ENCODE data around the gene NAT8L.
"Not testable (repeated sequence)": the region's sequence is repeated elsewhere in the genome, so short reads cannot be mapped to it uniquely, and the experiment has no call there.

NAT8L gene, protein sequence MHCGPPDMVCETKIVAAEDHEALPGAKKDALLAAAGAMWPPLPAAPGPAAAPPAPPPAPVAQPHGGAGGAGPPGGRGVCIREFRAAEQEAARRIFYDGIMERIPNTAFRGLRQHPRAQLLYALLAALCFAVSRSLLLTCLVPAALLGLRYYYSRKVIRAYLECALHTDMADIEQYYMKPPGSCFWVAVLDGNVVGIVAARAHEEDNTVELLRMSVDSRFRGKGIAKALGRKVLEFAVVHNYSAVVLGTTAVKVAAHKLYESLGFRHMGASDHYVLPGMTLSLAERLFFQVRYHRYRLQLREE

DNA sequence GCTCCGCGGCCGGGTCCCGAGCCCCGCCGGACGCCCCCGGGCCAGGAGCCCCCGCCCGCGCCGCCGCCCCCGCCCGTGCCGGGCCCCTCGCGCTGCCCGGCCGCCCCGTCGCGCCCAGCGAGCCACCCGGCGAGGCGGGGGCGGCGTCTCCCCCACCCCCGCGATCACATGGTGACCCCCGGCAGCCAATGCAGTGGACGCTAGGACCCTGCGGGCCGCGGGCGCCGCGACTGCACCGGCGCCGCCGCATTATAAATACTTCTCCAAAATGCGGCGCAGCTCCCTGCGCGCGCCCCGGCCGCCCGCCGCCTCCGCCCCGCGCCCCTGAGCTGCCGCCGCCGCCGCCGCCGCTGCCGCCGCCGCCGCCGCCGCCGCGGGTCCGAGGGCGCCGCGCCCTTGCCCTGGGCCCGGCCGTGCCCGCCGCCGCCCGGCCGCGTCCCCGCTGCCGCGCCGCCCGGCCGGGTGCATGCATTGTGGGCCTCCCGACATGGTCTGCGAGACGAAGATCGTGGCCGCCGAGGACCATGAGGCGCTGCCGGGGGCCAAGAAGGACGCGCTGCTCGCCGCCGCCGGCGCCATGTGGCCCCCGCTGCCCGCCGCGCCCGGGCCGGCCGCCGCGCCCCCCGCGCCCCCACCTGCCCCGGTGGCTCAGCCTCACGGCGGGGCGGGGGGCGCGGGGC, at the start of gene NAT8L:
Gene NAT8L, plus strand, starts transcription at position 282 of the 680 bp plus-strand sequence. Its CDS starts 185 bp downstream, at position 467.
- DNase-seq (ENCODE audit: low read depth), result peak; percentile 9

DNA sequence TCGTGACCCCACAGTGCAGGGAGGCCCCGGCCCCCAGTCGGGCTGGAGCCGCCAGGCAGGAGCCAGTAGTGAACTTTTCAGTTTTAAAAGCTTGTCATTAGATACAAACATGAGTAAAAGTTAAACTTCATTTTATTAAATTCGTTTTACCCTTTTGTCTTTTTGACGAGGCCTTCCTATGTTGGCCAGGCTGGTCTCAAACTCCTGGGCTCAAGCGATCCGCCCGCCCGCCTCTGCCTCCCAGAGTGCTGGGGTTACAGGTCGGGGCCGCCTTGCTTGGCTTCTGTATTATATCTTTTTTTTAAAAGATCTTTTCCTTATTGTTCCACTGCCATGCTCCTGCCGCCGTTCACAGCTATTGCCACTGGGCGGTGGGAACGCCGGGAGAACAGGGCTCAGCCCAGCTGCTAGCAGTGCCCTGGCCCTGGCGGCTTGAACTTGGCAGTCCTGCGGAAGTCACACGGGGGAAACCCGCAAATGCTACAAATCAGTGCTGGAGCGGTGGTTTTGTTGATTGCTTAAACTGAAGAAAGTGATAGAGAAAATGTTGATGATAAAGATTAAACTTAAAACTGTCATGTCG, 49.4 kb upstream of the NAT8L start:
- peak; percentile 57 for DNase-seq (ENCODE audit: low read depth)

DNA sequence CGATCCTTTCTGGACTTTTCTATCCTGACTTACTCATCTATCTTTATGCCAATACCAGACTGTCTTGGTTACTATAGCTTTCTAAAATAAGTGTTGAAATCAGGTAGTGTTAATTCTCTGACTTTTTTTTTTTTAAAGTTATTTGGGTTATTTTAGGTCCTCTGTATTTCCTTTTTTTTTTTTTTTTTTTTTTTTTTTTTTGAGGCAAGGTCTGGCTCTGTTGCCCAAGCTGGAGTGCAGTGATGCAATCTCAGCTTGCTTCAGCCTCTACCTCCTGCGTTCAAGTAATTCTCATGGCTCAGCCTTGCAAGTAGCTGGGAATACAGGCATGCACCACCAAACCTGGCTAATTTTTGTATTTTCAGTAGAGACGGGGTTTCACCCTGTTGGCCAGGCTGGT, 47.5 kb upstream of the NAT8L start:
- DNase-seq (ENCODE audit: low read depth), result no peak

DNA sequence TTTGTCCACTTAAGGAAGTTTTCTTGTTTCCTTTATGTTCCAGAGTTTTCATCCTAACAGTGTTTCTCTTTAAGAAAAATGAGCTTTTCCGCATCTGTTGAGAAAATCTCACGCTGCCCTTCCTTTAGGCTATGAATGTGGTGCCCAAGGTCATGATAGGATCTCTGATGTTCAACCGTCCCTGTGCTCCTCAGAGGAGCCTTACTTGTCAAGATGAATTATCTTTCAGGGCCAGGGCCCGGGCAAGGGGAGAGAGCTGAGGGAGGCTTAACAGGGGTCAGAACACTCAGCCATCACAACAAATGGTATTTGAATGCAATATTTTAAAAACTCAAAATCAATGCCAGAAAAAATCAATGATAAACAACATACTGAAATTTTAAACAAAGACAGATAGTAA, 44.1 kb upstream of the NAT8L start:
- DNase-seq (ENCODE audit: low read depth), result no peak

DNA sequence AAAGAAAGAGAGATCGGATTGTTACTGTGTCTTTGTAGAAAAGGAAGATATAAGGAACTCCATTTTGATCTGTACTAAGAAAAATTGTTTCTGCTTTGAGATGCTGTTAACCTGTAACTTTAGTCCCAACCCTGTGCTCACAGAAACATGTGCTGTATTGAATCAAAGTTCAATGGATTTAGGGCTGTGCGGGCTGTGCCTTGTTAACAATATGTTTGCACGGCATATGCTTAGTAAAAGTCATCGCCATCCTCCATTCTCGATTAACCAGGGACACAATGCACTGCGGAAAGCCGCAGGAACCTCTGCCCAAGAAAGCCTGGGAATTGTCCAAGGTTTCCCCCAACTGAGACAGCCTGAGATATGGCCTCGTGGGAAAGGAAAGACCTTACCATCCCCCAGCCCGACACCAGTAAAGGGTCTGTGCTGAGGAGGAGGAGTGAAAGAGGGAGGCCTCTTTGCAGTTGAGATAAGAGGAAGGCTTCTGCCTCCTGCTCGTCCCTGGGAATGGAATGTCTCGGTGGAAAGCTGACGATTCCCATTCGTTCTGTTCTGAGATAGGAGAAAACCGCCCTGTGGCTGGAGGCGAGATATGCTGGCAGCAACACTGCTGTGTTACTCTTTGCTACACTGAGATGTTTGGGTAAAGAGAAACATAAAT, 37.6 kb upstream of the NAT8L start:
- peak; percentile 29 for DNase-seq (ENCODE audit: low read depth)

DNA sequence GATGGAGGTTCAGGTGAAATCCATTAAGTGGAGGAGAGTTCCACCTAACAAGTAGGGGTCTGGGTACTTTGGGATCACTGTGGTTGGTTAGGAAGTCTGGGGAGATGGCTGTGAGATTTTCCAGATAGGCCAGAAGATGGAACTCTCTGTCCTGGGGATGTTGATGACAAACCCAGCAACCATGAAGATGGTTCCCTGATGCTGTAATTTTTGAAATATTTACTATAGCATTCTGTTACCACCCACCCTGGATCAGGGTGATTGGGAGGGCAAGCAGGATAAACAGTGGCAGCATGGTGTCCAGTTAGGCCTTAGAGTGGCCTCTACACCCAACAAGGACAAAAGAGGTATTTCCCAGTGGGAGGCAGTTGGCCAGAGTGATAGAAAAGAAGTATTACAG, 34.4 kb upstream of the NAT8L start:
- DNase-seq (ENCODE audit: low read depth), result peak; percentile 51

DNA sequence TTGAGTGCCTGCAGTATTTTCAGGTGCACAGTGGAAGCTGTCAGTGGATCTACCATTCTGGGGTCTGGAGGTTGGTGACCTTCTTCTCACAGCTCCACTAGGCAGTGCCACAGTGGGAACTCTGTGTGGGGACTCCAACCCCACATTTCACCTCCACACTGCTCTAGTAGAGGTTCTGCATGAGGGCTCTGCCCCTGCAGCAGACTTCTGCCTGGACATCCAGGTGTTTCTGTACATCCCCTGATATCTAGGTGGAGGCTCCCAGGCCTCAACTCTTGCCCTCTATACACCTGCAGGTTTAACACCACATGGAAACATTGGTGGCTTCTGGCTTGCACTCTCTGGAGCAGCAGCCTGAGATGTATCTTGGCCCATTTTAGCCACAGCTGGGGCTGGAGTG, 33.3 kb upstream of the NAT8L start:
- no peak for DNase-seq (ENCODE audit: low read depth)

DNA sequence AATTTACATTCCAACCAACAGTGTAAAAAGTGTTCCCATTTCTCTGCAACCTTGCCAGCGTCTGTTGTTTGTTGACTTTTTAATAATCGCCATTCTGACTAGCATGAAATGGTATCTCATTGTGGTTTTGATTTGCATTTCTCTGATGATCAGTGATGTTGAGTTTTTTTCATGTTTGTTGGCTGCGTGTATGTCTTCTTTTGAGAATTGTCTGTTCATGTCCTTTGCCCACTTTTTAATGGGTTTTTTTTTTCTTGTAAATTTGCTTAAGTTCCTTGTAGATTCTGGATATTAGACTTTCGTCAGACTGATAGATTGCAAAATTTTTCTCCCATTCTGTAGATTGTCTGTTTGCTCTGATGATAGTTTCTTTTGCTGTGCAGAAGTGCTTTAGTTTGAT, 32.0 kb upstream of the NAT8L start:
- peak; percentile 38 for DNase-seq (ENCODE audit: low read depth)

DNA sequence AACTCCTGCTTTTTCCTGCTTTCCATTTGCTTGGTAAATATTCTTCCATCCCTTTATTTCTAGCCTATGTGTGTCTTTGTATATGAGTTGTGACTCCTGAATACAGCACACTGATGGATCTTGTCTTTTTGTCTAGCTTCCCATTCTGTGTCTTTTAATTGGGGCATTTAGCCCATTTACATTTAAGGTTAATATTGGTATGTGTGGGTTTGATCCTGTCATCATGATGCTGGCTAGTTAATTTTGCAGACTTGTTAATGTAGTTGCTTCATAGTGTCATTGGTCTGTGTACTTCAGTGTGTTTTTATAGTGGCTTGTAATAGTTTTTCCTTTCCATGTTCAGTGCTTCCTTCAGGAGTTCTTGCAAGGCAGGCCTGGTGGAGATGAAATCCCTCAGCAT, 28.0 kb upstream of the NAT8L start:
- not testable (repeated sequence) for DNase-seq (ENCODE audit: low read depth)

DNA sequence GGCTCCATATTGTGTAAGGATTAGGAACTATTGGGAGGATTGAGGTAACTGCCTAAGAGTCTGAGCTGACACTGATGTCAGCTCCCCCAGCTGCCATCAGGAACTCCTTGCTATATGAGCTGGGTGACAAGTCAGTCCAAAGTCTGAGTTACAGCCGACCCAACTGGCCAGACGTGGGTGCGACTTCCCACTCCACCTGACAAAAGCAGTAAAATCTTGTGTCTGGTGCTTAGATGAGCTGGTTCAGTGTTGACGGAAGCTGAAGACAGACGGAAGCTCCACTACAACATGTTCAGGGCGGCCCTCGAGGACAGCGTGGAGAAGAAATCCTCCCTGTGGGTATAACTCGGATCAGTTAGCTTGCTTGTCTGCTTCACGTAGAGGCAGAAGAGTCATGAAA, 22.8 kb upstream of the NAT8L start:
- no peak for DNase-seq (ENCODE audit: low read depth)

DNA sequence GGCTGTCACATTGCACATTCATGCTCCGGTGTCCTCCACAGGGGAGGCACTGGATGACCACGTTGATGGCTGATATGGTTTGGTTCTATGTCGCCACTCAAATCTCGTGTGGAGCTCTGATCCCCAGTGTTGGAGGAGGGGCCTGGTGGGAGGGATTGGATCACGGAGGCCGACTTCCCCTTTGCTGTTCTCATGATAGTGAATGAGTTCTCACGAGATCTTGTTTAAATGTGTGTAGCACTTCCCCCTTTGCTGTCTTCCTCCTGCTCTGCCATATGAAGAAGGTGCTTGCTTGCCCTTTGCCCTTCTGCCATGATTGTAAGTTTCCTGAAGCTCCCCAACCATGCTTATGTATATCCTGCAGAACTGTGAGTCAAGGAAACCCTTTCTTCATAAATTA, 22.3 kb upstream of the NAT8L start:
- DNase-seq (ENCODE audit: low read depth), result no peak

DNA sequence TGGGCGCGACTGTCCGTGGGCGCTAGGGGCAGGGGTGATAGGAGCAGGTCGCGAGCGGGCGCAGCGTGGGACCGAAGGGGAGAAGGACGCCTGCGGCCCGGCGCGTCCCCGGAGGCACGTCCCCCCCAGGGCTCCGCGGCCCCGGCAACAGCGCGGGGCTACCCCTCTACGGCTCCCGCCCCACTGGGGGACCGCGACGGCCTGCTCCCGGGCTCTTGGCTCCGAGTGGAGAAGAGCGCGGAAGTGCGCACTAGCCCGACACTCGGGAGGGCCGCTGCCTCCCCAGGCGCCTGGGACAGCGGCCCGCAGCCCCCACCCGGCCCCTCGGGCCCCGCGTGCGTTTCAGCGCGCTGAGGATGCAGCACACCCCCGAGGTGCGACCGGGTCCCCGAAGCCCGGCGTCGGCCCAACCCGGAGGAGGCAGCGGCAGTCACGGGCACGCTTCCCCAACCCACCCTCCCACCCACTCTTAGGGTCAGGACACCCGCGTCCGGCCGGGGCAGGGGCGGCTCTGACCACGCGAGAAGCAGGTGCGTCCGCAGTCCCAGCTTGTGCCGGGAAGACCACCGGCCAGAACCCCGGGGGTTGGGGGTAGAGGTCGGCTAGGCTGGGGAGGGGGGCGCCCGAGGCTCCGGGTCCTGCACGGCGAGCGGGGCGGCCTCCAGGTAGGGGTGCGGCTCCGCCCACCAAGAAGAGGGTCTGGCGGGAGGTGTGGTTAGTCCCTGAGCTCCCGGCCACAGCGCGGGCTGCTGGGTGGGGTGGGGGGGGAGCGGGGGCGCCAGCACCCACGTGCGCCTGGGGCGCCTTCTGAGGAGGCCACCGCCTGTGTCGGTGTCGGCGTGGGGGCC, 18.5 kb upstream of the NAT8L start:
- no peak for DNase-seq (ENCODE audit: low read depth)

DNA sequence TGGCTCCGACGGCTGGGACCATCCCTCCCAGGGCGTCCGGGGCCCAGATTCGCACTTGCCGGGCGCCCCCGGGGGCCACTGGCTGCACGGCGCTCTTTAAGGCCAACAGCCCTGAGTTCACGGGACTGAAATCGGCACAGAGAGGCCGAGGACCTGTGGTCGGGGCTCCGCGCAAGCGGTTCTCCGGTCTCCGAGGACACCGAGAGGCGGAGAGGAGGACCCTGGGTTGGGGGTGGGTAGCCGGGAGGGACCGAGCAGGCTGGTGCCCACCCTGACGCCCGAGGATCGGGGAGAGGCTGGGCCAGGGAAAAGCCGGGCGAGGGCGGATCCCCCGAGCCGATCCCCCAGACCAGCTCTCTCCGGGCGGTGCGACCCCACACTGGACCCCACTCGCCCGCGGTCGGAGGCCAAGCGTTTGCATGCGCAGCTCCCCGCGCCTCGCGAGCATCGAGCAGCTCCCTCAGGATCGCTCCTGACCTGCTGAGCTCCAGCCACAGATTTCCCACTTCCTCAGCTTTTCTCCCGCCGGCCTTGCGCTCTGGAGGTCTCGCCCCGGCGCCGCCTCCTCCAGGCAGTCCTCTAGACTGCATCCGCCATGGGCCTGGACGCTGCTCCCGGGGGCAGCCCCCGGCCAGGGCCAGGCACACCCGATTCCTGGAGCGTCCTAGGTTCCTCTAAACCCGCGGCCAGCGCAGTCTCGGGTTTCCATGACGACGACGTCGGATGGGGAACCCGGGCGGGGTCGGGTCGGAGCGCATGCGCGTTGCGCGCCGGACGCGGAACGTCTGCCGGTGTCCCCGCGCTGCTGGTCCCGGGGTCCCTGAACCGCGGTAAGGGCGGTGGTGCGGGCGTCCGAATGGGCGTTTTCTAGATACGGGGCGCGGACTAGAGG, 17.6 kb upstream of the NAT8L start:
- peak; percentile 81 for DNase-seq (ENCODE audit: low read depth)

DNA sequence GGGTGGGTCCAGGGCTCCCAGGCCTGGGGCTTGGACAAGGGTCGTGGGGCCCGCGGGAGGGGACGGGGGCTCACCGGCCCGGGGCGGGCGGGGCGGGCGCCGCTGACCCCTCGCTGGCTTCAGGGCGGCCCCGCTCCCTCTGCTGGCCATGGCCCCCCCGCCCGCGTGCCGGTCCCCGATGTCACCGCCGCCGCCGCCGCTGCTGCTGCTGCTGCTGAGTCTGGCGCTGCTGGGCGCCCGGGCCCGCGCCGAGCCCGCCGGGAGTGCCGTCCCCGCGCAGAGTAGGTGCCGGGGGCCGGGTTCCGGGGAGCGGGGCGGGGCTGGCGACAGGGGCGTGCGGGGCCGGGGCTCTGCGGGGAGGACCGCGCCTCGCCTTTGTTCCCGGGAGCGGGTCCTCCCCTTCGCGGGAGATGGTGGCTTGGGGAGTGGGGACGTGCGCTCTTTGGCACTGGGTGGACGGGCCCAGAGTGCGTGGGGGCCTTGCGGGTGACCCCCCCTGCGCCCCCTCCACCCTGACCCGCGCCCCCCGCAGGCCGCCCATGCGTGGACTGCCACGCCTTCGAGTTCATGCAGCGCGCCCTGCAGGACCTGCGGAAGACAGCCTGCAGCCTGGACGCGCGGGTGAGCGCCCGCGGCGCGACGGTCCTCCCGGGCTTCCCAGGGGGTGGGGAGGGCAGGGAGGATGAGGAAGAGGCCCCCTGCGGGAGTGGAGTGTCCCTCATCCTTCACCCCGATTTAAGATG, 16.8 kb upstream of the NAT8L start:
- peak; percentile 39 for DNase-seq (ENCODE audit: low read depth)

DNA sequence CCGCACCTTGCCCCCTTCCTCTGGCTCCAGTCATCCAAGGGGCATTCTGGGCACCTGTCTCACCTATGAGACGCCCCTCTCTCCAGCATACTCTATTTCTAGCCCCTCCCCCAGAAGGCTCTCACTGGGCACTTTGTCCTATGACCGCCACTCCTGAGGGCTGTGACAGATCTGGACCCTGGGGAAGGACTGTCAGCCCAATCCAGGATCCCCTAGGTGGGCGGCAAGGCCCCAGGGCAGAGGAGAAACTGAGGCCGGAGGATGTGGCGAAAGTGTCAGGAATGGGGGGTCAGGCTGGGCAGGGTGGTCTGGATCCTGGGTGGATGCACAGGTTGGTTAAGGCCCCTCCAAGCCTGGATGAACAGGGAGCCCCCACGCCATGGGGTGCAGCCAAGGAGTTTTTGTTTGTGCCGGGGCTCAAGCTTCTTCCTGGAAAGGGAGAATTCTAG, 16.2 kb upstream of the NAT8L start:
- DNase-seq (ENCODE audit: low read depth), result no peak

DNA sequence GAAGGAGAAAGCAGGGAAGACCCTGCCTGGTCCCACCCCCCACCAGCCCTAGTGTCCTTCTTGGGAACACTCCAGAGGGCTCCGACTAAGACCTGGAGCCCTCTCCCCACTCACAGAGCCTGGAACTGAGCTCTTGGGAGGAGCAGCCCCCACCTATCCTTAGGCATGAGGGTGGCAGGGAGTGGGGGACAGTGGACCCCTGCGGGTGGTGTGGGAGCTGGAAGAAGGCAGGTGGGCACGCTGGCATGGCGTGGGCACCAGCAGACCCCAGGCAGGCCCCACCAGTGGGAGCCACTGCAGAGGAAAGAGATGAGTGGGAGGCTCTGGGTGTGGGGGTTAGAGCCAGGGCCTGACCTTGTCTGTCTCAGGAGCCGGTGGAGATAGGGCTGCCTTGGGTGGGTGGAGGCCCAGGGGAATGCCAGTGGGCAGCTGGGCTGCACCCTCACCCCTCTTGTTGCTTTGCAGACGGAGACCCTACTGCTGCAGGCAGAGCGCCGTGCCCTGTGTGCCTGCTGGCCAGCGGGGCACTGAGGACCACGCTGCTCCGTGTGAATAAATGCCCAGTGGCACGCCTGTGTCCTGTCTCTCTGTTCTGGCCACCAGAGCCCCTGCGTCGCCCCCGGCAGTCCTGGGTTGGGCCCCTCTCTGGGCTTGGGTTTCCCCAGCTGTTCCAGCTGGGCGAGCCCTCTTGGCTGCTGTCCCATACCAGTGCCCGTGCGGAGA, 15.6 kb upstream of the NAT8L start:
- no peak for DNase-seq (ENCODE audit: low read depth)

DNA sequence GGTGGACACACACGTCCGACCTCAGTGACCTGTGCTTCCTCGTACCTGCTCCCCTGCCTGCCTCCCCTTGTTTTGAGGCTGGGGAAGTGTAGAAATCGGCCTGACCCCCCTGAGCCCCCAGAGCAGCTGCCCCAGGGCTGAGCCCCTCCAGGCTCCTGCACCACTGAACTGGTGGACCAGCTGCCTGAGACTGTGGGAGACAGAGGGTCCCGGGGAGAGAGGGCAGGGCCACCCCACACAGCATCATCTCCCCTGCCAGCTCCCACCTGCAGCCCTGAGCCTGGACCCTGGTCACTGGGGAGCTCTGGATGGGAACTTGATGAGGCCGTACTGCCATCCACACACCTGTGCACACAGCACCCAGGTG, 15.0 kb upstream of the NAT8L start:
- DNase-seq (ENCODE audit: low read depth), result no peak

DNA sequence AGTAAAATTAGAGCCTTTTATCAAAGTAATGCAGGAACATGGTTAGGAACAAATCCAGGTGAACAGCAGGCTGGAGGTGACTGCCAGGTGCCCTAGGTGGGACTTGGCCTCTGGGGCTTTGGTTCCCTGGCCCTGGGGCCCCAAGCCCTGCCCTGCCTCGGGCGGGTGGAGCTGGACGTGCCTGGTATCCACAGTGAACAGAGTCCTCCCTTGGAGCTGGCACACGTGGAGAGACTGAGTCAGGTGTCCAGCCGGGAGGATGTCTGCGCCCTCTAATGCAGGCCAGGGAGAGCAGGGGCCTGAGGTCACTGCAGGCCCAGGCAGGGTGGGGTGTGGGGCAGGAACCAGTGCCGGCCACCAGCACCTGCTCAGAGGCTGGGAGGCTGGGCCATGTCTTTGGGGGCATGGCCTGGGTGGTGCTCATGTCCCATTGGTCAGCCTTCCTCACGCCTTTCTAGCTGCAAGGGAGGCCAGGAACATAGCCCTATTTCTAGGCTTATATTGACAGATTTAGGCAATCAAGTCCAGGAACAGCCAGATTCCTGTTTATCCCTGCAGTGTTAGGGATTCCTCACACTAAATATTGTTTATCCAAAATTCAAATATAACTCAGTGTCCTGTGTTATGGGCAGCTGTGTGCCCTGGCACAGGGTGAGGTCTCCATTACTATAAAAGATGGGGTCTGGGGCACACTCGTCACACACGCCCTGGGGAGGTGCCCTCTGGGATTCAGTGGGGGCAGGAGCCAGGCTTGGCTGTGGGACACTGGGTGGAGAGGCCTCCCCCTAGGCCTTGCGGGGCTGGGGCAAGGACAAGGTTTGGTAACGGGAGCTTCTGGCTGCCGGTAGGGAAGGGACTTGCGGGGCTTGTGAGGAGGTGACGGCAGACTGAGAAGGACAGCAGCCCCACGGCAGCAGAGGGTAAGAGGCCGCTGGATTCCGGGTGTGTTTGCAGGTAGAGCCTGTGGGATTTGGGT, 14.3 kb upstream of the NAT8L start:
- no peak for DNase-seq (ENCODE audit: low read depth)
